Breast epithelium (tissue), 3 donors: ENCODE results near the gene OBP2A.

Experiments used
- POLR2A ChIP-seq: fragments of 450-650 bp; IDR thresholded peaks from one replicate; pipeline ENCODE4 v1.6.1; 2016; ENCODE audit warnings: antibody characterized with exemption, mild to moderate bottlenecking, moderate library complexity
- TF ChIP-seq, protein P1 (sequence below), 3 donors: fragments of 450-650 bp; IDR thresholded peaks; one replicate each; pipeline ENCODE4 v1.5.1; 2016 to 2017; ENCODE audit warnings: antibody characterized with exemption in 3 of 3, mild to moderate bottlenecking in 3 of 3, moderate library complexity in 3 of 3

DNA sequence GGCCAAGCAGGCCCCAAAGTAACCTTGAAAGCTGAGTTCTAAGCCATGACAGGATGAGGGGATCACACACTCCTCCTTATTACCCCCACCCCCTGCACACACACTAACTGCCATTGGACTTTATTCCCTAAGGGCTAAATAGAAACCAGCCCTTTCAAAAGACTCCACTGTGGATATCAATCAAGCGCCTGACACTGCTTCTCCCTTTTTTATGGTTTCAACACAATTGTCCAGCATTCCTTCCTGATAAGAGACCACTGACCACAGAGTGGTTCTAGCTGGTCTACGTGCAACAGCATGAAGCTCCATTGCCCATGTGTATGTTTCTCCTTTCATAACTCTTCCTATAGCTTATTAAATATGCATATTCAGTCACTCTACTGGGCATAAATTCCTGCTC, 50.3 kb downstream of the OBP2A start:
- TF ChIP-seq, protein P1, sequence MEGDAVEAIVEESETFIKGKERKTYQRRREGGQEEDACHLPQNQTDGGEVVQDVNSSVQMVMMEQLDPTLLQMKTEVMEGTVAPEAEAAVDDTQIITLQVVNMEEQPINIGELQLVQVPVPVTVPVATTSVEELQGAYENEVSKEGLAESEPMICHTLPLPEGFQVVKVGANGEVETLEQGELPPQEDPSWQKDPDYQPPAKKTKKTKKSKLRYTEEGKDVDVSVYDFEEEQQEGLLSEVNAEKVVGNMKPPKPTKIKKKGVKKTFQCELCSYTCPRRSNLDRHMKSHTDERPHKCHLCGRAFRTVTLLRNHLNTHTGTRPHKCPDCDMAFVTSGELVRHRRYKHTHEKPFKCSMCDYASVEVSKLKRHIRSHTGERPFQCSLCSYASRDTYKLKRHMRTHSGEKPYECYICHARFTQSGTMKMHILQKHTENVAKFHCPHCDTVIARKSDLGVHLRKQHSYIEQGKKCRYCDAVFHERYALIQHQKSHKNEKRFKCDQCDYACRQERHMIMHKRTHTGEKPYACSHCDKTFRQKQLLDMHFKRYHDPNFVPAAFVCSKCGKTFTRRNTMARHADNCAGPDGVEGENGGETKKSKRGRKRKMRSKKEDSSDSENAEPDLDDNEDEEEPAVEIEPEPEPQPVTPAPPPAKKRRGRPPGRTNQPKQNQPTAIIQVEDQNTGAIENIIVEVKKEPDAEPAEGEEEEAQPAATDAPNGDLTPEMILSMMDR (IDR thresholded peaks at IDR 0.05) = no peak
- TF ChIP-seq POLR2A = no peak
